OCI-LY3 (cell line): ENCODE measurements around the gene CLEC16A.

Experiments
- EZH2phosphoT487 ChIP-seq: fragments of 200-600 bp; shearing (Covaris generic); IDR thresholded peaks from 2 replicates; pipeline ENCODE4 v1.6.1; 2018; ENCODE audit warnings: antibody characterized with exemption, mixed run types, low read depth
- TF ChIP-seq, protein P1 (sequence below): fragments of 200-600, 300-600 bp; sonication (generic); IDR thresholded peaks from 2 replicates; pipeline ENCODE4 v1.5.1; 2014; ENCODE audit warnings: antibody characterized with exemption, low read length, low read depth

GRCh38 chr16:11042191-11042590, 97.8 kb downstream of the CLEC16A start:
- TF ChIP-seq, protein P1, sequence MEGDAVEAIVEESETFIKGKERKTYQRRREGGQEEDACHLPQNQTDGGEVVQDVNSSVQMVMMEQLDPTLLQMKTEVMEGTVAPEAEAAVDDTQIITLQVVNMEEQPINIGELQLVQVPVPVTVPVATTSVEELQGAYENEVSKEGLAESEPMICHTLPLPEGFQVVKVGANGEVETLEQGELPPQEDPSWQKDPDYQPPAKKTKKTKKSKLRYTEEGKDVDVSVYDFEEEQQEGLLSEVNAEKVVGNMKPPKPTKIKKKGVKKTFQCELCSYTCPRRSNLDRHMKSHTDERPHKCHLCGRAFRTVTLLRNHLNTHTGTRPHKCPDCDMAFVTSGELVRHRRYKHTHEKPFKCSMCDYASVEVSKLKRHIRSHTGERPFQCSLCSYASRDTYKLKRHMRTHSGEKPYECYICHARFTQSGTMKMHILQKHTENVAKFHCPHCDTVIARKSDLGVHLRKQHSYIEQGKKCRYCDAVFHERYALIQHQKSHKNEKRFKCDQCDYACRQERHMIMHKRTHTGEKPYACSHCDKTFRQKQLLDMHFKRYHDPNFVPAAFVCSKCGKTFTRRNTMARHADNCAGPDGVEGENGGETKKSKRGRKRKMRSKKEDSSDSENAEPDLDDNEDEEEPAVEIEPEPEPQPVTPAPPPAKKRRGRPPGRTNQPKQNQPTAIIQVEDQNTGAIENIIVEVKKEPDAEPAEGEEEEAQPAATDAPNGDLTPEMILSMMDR: no peak
- TF ChIP-seq EZH2phosphoT487: no peak
